Mucosa of stomach (tissue), 1 donor: ENCODE results near the gene NFE2L2.
A peak's percentile ranks its signal among the peaks of the same experiment; 100 is the strongest.
"Not testable (repeated sequence)": the region's sequence is repeated elsewhere in the genome, so short reads cannot be mapped to it uniquely, and the experiment has no call there.

ENCODE experiments used
- H3K27me3 ChIP-seq: one replicate; pipeline ENCODE4 v1.7.0; 2013; ENCODE audit warnings: mild to moderate bottlenecking, low read length; ENCODE audit not compliant: control insufficient read depth, insufficient read depth
- H3K36me3 ChIP-seq: one replicate; pipeline ENCODE4 v1.7.0; 2013; ENCODE audit warnings: low read length; ENCODE audit not compliant: control insufficient read depth, insufficient read depth
- H3K4me1 ChIP-seq: one replicate; pipeline ENCODE4 v1.7.0; 2013; ENCODE audit warnings: mild to moderate bottlenecking, low read length; ENCODE audit not compliant: control insufficient read depth, insufficient read depth
- H3K4me3 ChIP-seq: one replicate; pipeline ENCODE4 v1.7.0; 2013; ENCODE audit warnings: low read length
- H3K9ac ChIP-seq: one replicate; pipeline ENCODE4 v1.7.0; 2013; ENCODE audit warnings: mild to moderate bottlenecking, low read length, moderate library complexity
- H3K9me3 ChIP-seq: one replicate; pipeline ENCODE4 v1.7.0; 2013; ENCODE audit warnings: mild to moderate bottlenecking, low read length, moderate library complexity; ENCODE audit not compliant: control insufficient read depth
- donor health status: Pancreatic carcinoma.

The NFE2L2 gene

DNA sequence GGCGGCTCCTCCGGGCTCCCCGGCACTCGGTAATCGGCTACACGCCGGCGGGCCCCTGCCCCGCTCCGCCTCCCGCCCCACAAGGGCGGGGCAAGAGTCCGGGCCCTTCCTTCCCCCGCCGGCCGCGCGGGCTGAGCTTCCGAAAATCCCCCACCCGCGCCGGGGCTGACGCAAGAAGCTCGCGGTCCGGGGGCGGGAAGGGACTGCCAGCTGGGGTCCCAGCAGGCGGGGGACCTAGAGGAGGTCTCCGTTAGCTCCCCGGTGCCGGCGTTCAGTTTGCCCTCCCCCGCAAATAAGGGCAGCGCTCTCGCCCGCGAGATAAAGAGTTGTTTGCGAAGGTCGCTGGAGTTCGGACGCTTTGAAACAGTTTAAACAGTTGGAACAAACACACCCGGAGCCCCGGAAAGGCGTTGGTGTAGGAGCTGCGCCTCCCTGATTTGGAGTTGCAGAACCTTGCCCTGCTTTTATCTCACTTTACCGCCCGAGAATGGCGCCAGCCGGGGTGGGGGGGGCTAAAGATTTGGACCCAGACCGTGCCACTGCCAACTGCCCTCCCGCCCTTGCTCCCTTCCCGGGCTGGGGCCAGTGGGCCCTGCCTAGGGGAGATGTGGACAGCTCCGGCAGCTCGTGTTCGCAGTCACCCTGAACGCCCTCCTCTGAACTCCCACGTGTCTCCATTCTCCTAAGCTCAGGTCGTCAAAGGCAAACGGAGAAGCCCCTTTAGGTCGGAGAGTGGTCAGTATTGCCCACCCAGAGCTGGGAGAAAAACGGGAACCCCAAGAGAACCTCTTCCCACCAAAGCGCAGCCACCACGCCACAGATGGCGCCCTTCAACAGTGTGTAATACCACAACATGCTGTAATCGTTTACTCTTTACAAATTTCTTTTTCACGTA, at the start of gene NFE2L2:
TSS of gene NFE2L2 (minus strand) at position 35 of the 895 bp plus-strand sequence. CDS start 151 bp downstream, outside the sequence.
- peak within 1 kb of the TSS; percentile 91 for H3K4me3 ChIP-seq
- no peaks in the 10 kb centered on the region for H3K27me3 ChIP-seq
- H3K4me1 ChIP-seq: peaks cover 37% of the 10 kb centered on the region
- H3K36me3 ChIP-seq: no peaks in the 10 kb centered on the region
- H3K9me3 ChIP-seq: no peaks in the 10 kb centered on the region
- H3K9ac ChIP-seq: peak within 1 kb of the TSS; percentile 97

GRCh38 chr2:177314194-177314593, 49.7 kb upstream of the NFE2L2 start:
- H3K9me3 ChIP-seq: no peaks in the 10 kb centered on the region
- peaks cover 31% of the 10 kb centered on the region for H3K4me1 ChIP-seq
- no peaks in the 10 kb centered on the region for H3K27me3 ChIP-seq
- no peaks in the 10 kb centered on the region for H3K36me3 ChIP-seq
- H3K9ac ChIP-seq: no peak overlapping the region
- H3K4me3 ChIP-seq: no peak overlapping the region

DNA sequence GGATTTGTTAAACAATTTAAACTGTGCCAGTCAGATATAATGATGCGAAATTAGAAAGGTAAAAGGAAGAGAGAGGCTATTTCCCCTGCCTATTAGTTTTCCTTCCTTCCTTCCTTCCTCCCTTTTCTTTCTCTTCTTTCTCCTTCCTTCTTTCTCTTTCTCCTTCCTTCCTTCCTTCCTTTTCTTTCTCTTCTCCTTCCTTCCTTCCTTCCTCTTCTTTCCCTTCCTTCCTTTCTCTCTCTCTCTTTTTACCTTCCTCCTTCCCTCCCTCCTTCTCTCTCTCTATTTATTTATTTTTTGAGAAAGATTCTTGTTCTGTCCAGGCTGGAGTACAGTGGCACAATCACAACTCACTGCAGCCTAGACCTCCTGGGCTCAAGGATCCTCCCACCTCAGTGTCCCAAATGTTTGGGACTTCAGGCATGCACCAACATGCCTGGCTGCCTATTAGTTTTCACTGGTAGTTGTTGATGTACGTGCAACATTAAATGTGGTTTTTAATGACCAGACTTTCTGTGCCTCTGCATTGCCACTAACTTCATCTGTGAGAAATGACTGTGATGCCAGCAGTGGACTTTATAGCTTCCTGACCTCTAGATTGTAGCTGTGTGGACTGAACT, 48.7 kb upstream of the NFE2L2 start:
- H3K4me3 ChIP-seq: no peak overlapping the region

GRCh38 chr2:177312562-177312961, 48.0 kb upstream of the NFE2L2 start:
- H3K9ac ChIP-seq: no peak overlapping the region
- H3K36me3 ChIP-seq: no peaks in the 10 kb centered on the region
- peaks cover 27% of the 10 kb centered on the region for H3K4me1 ChIP-seq
- no peak overlapping the region for H3K4me3 ChIP-seq
- H3K9me3 ChIP-seq: no peaks in the 10 kb centered on the region
- no peaks in the 10 kb centered on the region for H3K27me3 ChIP-seq

More for the DNA sequence above, 48.7 kb upstream of the NFE2L2 start:
- Histone ChIP-seq H3K4me1 (peaks cover 31% of the 10 kb centered on the region), H3K36me3 (no peaks in the 10 kb centered on the region), H3K27me3 (no peaks in the 10 kb centered on the region), H3K9me3 (no peaks in the 10 kb centered on the region), H3K9ac (no peak overlapping the region)

- not testable (repeated sequence) for H3K4me3 ChIP-seq
These were observed 45.3 kb upstream of the NFE2L2 start for GRCh38 chr2:177309672-177310309.

DNA sequence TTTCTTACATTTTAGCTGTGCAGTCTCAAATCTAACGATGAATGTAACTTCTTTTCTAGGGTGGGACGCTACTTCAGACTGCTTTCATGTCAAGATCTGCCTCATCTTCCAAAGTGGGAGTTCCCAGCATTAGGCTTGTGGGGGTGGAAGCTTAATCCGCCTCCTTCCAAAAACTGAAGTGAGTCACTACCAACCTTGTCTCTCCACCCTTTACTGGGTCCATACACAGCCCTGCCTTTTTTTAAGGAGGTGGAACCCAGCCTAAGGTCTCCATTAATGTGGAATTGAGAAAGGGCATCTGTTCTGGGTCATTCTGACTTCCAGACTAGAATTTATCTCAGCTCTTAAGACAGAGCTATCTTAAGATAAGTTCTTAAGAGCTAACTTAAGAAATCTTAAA, 42.0 kb upstream of the NFE2L2 start:
- H3K36me3 ChIP-seq: no peaks in the 10 kb centered on the region
- no peaks in the 10 kb centered on the region for H3K4me1 ChIP-seq
- no peaks in the 10 kb centered on the region for H3K9me3 ChIP-seq
- no peak overlapping the region for H3K4me3 ChIP-seq
- no peaks in the 10 kb centered on the region for H3K27me3 ChIP-seq
- no peak overlapping the region for H3K9ac ChIP-seq

More at GRCh38 chr2:177309672-177310309, 45.3 kb upstream of the NFE2L2 start:
- not testable (repeated sequence) for H3K9me3 ChIP-seq, H3K9ac ChIP-seq, H3K4me1 ChIP-seq, H3K36me3 ChIP-seq, H3K27me3 ChIP-seq

DNA sequence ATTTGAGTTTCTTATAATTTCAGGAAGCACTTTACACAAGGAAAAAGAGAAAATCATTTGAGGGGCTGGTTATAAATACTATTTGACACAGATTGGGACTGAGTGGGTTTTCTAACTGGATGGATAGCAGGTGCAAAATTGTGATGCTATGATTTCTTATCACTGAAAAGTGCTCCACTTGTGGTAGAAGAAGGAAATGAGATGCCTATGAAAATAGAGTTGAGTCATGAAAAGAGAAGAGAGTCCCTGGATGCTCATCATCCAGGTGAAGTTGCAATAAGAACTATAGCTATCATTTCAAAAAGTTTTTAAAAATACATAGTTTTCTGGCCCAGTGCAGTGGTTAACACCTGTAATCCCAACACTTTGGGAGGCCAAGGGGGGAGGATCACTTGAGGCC, 39.4 kb upstream of the NFE2L2 start:
- H3K9me3 ChIP-seq: no peaks in the 10 kb centered on the region
- H3K36me3 ChIP-seq: no peaks in the 10 kb centered on the region
- H3K4me3 ChIP-seq: no peak overlapping the region
- H3K9ac ChIP-seq: no peak overlapping the region
- H3K27me3 ChIP-seq: no peaks in the 10 kb centered on the region
- H3K4me1 ChIP-seq: no peaks in the 10 kb centered on the region

- no peak overlapping the region for H3K9ac ChIP-seq
- H3K4me3 ChIP-seq: no peak overlapping the region
- H3K36me3 ChIP-seq: no peaks in the 10 kb centered on the region
- H3K9me3 ChIP-seq: no peaks in the 10 kb centered on the region
- H3K4me1 ChIP-seq: peaks cover 7% of the 10 kb centered on the region
- H3K27me3 ChIP-seq: no peaks in the 10 kb centered on the region
These were observed 38.0 kb upstream of the NFE2L2 start for GRCh38 chr2:177302552-177302951.

DNA sequence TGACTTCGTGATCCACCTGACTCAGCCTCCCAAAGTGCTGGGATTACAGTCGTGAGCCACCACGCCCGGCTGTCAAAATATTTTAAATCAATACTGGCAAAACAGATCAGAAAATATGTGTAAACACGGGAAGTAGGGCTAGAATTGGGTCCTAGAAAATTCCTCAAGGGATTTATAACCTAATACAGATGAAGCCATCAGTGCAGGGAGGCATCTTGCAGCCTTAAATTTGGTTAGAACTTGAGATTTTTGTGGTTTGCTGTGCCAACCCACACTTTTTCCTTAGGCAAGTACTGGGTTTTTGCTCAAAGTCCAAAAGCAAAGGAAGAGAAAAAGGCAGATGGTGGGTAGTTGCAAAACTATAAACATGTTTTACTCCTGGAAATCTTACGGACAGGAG, 33.7 kb upstream of the NFE2L2 start:
- no peaks in the 10 kb centered on the region for H3K9me3 ChIP-seq
- H3K9ac ChIP-seq: no peak overlapping the region
- no peak overlapping the region for H3K4me3 ChIP-seq

GRCh38 chr2:177296040-177296439, 31.5 kb upstream of the NFE2L2 start:
- Histone ChIP-seq H3K9ac (no peak overlapping the region), H3K9me3 (no peaks in the 10 kb centered on the region), H3K27me3 (no peaks in the 10 kb centered on the region), H3K36me3 (no peaks in the 10 kb centered on the region), H3K4me3 (no peak overlapping the region), H3K4me1 (peaks cover 19% of the 10 kb centered on the region)

More for the DNA sequence above, 33.7 kb upstream of the NFE2L2 start:
- Histone ChIP-seq H3K27me3 (no peaks in the 10 kb centered on the region), H3K4me1 (peaks cover 19% of the 10 kb centered on the region), H3K36me3 (no peaks in the 10 kb centered on the region)

DNA sequence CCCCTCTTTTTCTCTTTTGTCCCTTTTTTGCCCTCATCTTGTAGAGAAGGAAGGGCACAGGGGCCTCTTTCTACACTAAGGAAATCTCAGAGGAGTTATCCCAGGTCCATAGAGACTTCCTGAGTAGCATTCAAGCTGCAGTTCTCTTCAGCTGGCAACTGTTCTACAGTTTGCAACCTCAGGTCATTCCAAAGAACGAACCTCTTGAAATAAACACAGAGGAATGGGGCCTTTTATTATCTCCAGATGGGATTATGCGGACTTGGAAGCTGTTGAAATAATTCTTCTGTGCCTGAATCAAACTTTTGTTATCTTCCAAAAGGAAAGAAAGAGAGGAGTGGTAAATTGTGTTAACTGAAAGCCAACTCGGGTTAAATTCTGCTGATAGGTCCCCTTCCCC, 31.0 kb upstream of the NFE2L2 start:
- H3K4me1 ChIP-seq: peaks cover 19% of the 10 kb centered on the region
- H3K4me3 ChIP-seq: no peak overlapping the region
- no peak overlapping the region for H3K9ac ChIP-seq
- no peaks in the 10 kb centered on the region for H3K36me3 ChIP-seq
- H3K27me3 ChIP-seq: no peaks in the 10 kb centered on the region
- no peaks in the 10 kb centered on the region for H3K9me3 ChIP-seq

GRCh38 chr2:177291701-177292100, 27.2 kb upstream of the NFE2L2 start:
- no peaks in the 10 kb centered on the region for H3K27me3 ChIP-seq
- H3K4me1 ChIP-seq: peaks cover 15% of the 10 kb centered on the region
- no peak overlapping the region for H3K9ac ChIP-seq
- H3K4me3 ChIP-seq: no peak overlapping the region
- no peaks in the 10 kb centered on the region for H3K36me3 ChIP-seq
- no peaks in the 10 kb centered on the region for H3K9me3 ChIP-seq
